Activated CD4-positive, alpha-beta T cell treated with anti-CD3 and anti-CD28 coated beads, Interleukin-2, amount 50 U/mL, for 48 hours (primary cell): ENCODE results near the gene CFAP141.
A peak's percentile ranks its signal among the peaks of the same experiment; 100 is the strongest.
"Not testable (repeated sequence)": the region's sequence is repeated elsewhere in the genome, so short reads cannot be mapped to it uniquely, and the experiment has no call there.

Source experiments
- DNase-seq, 2 experiments: peaks; one replicate each; pipeline ENCODE4 v3.0.0-alpha.2; 2020

CFAP141 gene

DNA sequence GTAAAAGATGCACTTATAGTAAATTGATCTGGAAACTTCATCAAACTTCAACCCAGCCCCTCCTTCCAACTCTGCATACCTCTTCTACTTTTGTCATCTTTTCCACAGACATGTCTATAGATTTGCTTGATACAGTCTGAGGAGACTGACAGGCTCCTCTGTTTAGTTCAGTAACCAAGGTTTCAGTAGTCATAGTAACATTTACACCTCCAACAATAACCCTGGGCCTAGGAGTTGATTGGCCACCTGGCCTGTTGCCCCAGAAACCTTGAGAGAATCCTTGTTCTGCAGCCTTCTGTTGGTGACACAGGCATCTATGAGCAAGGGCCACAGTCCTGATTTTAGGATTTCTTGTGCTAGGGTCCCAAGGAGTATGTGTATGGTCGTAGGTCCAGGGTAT, at the start of gene CFAP141:
Gene CFAP141, minus strand, starts transcription at position 138 of the 400 bp plus-strand sequence. Its CDS starts 26 bp downstream, at position 112.
- DNase-seq: no peak

- no peak for DNase-seq
These were observed 47.5 kb upstream of the CFAP141 start for GRCh38 chr1:154253671-154254070.

- no peak for DNase-seq
These were observed 35.7 kb upstream of the CFAP141 start for GRCh38 chr1:154241703-154242351.

DNA sequence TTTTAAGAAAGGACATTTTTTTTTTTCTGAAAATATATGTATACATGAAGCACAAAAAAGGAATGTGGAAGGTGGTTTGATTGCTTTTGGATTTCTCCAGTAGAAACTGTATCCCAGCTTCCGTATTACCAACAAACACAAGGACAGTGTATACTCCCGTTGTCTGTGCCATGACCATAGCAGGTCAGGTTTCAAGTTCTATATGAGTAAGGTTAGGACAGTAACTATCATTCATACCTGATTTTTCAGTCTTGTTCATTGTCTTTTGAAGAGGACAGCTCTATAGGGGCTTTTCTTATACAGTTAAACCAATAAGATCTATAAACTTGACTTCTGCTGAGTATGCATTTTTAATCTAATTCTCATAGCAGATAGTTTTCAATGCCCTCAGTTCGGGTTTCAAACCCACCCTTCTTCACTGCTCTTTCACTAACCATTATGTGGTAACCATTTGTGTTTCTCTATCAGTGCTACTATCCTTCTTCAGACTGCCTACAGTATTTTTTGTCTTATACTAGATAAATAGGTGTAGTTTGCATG, 34.2 kb upstream of the CFAP141 start:
- no peak for DNase-seq

- no peak for DNase-seq
These were observed 33.4 kb upstream of the CFAP141 start for GRCh38 chr1:154239491-154239890.

DNA sequence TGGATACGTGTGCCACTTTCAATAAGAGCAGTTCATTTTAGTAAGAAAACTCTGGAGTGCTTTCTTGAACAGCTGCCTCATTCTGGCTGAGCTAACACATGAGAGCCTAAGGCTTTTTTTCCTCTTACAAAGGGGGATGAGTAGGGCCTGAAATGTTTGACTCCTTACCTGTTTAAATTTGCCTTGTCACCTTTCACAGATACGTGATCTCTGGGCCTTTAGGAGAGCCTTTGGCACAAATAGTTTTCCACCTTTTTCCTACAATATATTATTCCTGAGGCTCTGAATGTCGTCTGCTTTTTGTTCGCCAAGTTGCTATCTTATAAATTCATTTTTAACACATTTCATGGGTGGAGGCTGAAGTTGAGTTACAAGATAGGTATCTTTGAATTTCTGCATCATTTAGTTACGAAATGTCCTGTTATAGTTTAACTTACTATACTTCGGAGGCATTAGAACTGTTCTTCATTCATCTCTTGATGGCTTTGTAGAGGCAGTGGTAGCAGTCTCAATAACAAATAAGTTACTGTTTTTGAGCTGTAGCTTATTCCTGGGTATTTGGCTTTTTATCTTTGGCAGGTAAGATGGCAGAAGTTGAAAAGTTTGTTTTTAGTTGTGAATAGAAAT, 31.9 kb upstream of the CFAP141 start:
- DNase-seq: no peak

- DNase-seq: no peak
These were observed 31.3 kb upstream of the CFAP141 start for GRCh38 chr1:154237435-154237834.

GRCh38 chr1:154236855-154237254, 30.7 kb upstream of the CFAP141 start:
- DNase-seq: no peak

DNA sequence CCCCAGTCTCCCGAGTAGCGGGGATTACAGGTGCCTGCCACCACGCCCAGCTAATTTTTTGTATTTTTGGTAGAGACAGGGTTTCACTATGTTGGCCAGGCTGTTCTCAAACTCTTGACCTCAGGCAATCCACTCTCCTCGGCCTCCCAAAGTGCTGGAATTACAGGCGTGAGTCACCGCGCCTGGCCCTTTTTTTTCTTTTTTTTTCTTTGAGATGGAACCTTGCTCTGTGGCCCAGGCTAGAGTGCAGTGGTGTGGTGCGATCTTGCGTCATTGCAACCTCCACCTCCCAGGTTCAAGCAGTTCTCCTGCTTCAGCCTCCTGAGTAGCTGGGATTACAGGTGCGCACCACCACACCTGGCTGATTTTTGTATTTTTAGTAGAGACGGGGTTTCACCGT, 27.0 kb upstream of the CFAP141 start:
- DNase-seq: not testable (repeated sequence)

DNA sequence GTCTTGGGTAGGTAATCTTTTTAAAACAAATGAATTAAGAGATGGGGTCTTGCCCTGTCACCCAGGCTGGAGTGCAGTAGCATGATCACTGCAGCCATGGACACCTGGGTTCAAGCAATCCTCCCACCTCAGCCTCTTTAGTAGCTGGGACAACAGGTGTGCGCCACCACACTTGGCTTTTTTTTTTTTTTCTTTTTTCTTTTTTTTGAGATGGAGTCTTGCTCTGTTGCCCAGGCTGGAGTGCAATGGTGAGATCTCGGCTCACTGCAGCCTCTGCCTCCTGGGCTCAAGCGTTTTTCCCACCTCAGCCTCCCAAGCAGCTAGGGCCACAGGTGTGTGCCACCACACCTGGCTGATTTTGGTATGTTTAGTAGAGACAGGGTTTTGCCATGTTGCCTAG, 25.0 kb upstream of the CFAP141 start:
- DNase-seq: not testable (repeated sequence)

DNA sequence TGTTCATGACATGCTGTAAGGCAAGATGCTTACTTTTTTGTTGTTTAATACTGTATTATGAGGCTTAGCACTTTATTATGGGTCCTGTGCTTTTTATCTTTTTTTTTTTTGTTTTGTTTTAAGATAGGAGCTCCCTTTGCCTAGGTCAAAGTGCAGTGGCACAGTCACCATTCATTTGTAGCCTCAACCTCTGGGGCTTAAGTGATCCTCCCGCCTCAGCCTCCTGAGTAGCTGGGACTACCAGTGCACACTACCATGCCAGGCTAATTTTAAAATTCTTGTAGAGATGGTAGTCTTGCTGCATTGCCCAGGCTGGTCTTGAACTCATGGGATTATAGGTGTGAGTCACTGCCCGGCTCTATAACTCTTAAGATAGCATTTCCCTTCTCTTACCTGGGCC, 19.2 kb upstream of the CFAP141 start:
- no peak for DNase-seq

DNA sequence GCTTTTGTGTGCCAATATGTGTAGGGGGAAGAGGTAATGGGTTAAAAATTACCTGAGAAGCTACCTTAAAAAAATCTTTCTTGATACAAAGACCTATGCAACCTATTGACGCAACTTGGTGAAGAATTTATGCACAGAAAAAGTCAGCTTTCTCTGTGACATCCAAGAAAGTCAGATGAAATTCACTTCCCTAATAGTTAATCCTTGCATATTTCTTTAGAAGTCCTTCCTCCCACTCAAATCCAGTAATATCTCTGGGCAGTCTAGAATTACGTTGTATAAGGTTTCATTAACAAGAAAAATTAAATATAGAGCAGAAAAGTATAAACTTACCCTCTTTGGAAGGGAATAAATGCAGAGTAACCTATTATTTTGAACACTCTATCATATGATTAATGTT, 17.5 kb upstream of the CFAP141 start:
- no peak for DNase-seq

DNA sequence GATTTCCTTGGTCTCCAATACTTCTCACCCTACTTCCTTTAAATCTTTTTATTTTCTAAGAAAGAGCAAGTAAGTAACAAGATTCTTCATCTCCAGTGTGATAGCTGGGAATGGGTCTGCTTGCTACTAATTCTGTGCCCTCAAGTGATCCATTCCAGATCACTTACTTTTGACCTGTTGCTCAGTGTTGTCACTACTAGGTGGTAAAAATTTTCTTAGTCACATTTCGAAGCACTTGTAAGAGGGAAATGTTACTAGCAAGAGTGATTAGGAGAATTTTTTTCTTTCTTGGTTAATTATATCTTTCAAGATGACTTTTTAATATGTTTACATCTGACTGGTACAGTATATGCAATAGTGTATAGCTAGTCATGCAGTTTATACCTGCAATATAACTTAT, 16.8 kb upstream of the CFAP141 start:
- DNase-seq: no peak

- no peak for DNase-seq
These were observed 16.4 kb upstream of the CFAP141 start for GRCh38 chr1:154222518-154222917.

DNA sequence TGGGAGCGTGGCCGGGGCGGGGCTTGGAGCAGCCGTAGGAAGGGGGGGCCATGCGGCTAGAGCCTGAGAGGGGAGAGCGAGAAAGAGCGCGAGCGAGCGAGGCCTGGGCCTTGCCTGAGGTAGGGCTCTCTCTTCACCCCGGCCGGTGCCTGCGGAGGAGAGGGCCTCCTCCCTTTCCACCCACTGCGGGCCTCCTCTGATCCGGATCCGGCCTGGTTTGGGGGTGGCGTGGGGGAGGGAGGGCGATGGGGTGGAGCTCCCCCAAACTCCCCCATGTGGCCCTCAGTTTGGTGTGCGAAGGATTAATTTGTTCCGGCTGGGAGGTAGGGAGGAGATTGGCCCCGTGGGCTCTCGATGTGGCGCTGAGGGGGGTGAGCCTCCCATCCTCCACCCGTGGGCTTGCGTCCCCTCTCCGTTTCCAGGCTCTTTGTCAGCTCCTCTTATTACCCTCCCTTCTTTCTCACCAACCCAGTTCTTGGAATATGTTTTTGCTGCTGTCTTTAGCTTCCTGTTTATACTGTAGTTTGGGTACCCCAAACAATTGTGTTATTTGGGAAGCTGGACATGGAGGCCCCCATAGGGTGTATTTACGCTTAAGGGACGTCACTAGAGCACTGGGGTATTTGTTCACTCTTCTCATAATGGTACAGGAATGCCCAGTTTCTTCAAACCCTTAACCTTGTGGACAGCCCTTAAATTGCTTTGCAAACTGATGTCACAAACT, 15.3 kb upstream of the CFAP141 start:
- peak; percentile 58 to 67 for DNase-seq

DNA sequence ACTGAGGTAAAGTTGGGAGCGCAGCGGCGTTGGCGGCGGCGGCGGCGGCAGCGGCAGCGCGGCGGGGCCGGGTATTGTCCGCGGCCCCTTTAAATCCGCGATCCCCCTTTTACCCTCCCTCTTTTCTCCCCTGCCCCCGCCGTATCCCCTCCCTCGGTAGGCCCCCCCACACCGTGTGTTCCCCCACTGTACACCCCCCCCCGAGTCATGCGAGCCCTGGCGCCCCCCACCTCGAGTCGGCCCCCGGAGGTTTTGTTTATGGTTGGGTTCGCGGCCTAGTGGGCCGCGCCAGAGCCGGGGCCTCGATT, 14.8 kb upstream of the CFAP141 start:
- no peak for DNase-seq

GRCh38 chr1:154220071-154220969, 14.2 kb upstream of the CFAP141 start, which contains the start of gene UBAP2L:
TSS of gene UBAP2L (plus strand) at chr1:154220955. CDS start at chr1:154225124, 4,169 bp downstream.
- peak; percentile 97 to 98 for DNase-seq

DNA sequence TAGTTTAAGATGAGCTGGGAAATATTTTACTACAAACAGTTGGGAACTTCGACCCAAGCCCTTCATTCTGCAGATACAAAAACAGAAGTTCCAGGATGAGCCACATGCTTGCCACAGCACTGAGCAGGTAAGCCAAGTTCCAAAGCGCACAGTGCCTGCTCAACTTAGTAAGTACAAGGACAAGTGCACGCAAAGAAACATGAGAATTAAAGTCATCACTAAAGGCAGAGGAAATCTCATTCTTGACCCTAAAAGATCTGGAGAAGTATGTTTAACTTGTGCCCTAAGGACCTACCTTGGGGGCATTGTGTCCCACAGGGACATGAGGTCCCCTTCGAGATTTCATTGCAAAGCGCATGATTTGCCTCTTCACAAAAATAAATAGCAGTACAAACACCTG, 13.4 kb upstream of the CFAP141 start:
- no peak for DNase-seq

DNA sequence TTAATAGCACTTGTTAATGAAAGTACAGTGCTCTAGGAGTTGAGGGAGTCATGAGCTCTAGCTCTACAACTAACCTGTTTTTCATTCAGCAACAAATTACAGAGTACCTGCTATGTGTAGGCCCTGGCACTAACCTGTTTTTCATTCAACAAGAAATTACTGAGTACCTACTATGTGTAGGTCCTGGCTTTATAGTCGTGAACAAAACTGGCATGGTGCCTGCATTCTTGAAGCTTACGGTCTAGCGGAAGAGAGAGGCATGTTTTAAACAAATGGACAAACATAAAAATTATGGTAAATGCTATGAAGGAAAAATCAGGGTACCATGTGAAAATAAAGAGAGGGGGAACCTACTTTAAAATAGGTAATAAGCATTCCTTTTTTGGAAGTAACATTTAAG, 12.4 kb upstream of the CFAP141 start:
- DNase-seq: no peak

DNA sequence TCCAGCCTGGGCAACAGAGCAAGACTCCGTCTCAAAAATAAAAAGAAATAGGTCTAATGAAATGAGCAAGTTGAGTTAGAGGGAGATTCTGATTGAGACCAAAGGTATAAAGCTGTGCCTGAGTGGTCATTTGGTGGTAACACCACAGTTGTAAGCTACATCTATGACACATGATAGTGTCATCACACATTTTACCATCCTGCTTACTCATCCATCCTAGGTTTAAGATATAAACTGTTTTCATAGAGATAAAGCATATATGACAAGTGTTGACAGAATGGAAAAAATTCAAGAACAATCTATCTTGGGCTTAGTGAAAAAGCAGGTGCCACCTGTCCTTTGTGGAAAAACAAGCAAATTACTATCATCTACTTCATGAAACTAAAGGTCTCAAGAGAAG, 7.1 kb upstream of the CFAP141 start:
- DNase-seq: no peak

DNA sequence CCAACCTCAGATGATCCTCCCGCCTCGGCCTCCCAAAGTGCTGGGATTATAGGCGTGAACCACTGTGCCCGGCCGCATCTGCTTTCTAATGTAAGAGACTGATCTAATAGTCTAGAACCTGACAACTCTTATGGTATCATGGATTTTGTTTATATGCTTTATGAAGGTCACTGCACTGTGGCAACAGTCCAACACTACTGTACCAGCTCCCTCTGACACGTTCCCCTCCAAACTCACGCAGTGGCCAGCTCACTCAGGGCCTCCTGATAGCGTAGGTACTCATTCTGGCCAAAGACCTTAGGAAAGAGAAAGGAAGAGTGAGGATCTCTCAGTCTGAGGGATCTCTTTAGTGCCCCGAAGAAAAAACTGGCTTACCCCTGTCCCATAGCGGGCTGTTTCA, 6.0 kb upstream of the CFAP141 start:
- DNase-seq: no peak

- no peak for DNase-seq
These were observed 2.7 kb upstream of the CFAP141 start for GRCh38 chr1:154208677-154209388.
